HFF-Myc (cell line): ENCODE data around the gene WDR73.

Source experiments
- DNase-seq: peaks from one replicate; pipeline ENCODE4 v3.0.0-alpha.2; 2011; ENCODE audit warnings: low read depth; ENCODE audit errors: extremely low read depth
- H3K4me3 ChIP-seq: replicated peaks from 2 replicates; pipeline ENCODE4 v1.5.1; 2011; ENCODE audit warnings: low read depth, mild to moderate bottlenecking, control low read depth, low read length
- TF ChIP-seq, protein P1 (sequence below): IDR thresholded peaks from 2 replicates; pipeline ENCODE4 v1.5.1; 2012; ENCODE audit warnings: mild to moderate bottlenecking, low read depth, low read length, control low read depth; ENCODE audit errors: missing control alignments

Gene WDR73

DNA sequence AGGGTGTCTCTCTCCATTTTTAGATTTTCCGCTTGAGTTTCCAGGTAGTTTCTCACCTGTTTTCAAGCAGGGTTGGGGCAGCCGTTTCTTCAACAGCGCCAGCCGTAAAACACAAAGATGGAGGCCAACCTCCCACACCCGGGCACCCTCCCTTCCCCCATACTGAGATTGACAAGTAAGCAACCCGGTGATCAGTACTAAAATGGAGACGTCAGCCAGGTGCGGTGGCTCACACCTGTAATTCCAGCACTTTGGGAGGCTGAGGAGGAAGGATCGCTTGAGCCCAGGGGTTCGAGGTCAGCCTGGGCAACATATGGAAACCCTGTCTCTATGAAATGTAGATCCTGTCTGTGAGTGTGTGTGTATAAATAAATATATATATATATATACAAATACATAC is 54.2 kb downstream of the WDR73 start:
- TF ChIP-seq, protein P1, sequence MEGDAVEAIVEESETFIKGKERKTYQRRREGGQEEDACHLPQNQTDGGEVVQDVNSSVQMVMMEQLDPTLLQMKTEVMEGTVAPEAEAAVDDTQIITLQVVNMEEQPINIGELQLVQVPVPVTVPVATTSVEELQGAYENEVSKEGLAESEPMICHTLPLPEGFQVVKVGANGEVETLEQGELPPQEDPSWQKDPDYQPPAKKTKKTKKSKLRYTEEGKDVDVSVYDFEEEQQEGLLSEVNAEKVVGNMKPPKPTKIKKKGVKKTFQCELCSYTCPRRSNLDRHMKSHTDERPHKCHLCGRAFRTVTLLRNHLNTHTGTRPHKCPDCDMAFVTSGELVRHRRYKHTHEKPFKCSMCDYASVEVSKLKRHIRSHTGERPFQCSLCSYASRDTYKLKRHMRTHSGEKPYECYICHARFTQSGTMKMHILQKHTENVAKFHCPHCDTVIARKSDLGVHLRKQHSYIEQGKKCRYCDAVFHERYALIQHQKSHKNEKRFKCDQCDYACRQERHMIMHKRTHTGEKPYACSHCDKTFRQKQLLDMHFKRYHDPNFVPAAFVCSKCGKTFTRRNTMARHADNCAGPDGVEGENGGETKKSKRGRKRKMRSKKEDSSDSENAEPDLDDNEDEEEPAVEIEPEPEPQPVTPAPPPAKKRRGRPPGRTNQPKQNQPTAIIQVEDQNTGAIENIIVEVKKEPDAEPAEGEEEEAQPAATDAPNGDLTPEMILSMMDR: no peak
- no peak overlapping the region; the same call in 1 of the 2 replicates for H3K4me3 ChIP-seq
- no peak for DNase-seq

DNA sequence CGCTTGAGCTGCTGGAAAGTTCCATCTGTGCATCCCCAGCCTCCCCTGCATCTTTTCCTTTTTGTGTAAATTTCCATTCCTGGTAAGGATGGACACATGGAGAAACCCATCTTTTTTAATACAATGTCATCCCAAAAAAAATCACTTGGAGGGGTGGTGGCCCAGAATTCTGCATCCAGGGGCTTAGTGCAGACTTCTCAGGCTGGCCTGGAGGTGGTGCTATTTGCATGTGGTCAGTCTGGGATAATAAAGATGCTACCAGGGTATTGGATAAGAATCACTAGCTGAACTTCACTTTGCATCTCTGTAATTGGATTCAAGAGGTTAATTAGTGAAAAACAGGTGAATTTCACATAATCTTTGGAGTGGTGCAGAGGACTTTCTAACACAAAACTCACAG is 55.1 kb downstream of the WDR73 start:
- TF ChIP-seq, protein P1: peak; percentile 78
- no peak overlapping the region for H3K4me3 ChIP-seq
- peak; percentile 32 for DNase-seq

DNA sequence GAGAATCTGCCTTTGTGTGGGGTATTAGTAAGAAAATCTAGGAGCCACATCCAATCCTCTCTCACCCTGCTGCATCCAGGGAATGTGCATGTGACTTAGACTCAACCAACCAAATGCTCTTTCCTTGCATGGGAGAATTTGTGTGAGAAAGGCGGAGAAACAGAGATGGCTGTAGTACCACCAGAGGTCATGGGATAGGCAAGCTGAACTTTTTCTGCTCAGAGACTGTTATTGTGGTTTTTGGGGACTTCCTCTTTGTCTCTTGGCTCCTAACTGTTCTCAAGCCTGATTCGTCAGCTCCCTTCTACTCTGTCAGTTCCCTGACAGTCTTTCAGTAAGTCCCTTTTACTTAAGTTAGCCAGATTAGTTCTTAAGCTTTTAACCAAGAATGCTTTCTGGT is 55.8 kb downstream of the WDR73 start:
- DNase-seq: no peak
- TF ChIP-seq, protein P1: no peak
- H3K4me3 ChIP-seq: no peak overlapping the region

DNA sequence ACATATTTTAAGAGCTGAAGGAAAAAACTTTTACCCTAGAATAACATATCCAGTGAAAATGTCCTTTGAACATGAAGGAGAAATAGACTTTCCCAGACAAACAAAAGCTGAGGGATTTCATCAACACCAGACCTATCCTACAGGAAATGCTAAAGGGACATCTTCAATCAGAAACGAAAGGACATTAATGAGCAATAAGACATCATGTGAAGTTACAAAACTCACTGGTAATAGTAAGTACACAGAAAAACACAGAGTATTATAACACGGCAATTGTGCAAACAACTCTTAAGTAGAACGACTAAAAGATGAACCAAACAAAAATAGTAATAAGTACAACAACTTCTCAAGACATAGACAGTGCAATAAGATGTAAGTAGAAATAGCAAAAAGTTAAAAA is 56.8 kb downstream of the WDR73 start:
- DNase-seq: no peak
- TF ChIP-seq, protein P1: no peak
- H3K4me3 ChIP-seq: no peak overlapping the region

DNA sequence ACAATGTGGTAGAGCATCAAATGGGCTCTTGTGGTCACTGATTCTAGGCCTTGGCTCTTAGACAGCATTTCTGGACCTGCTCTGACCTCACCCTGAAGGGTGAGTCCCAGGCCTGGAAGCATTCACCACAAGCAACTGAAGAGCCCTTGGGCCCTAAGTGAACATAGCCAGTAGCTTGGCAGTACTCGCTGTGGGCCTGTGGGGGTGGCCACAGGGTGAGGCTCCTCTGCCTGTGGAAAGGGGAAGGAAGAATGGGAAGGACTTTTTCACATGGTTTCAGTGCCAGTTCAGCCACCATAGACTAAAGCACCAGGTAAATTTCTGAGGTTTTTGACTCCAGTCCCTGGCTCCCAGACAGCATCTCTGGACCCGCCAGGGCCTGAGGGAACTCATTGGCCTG is 58.4 kb downstream of the WDR73 start:
- TF ChIP-seq, protein P1: no peak
- no peak for DNase-seq
- no peak overlapping the region for H3K4me3 ChIP-seq

DNA sequence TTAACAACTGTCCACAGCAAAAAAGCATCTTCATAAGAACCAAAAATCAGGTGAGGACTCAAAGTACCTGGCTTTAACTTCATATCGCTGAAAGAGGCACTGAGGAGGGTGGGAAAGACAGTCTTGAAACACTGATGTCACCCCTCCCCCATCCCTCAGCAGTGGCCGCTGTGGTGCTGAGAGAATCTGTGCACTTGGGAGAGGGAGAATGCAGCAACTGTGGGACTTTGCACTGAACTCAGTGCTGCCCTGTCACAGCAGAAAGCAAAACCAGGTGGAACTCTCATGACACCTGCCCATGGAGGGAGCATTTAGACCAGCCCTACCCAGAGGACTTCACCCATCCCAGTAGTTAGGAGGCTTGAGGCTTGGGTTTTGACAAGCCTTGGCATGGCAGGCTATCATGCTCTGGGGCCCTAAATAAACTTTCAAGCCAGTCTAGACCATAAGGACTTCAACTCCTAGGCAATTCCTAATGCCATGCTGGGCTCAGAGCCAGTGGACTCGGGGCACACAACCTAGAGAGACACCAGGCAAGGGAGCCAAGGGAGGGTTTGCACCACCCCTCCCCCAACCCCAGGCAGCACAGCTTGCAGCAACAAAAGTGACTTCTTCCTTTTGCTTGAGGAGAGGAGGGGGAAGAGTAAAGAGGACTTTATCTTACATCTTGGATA is 59.3 kb downstream of the WDR73 start:
- TF ChIP-seq, protein P1: no peak
- no peak overlapping the region for H3K4me3 ChIP-seq
- DNase-seq: no peak

DNA sequence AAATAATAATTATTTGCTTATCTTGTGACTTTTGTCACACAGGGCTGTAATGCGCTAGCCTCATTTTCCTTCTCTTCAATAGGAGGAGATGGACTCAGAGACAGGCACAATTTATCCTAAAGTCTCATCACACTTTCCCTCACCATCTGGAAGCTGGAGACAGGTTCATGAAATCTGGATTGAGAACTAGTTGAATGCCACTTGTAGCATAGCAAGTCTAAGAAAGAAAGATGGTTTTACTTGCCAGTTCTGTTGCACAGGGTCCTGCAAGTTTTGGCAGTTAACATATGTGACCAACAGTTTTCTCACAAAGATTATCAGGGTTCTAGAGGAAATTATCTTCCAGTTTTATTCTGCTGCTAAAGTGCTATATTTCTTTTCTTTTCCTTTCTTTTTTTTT is 62.3 kb downstream of the WDR73 start:
- no peak for DNase-seq
- no peak overlapping the region for H3K4me3 ChIP-seq
- TF ChIP-seq, protein P1: no peak
